Mesenchymal stem cell (in vitro differentiated cells and primary cell): ENCODE results near the gene NTNG2.

Experiments used
- DNase-seq: peaks from one replicate; pipeline ENCODE4 v3.0.0-alpha.2; 2013
- H2AFZ ChIP-seq: one replicate; pipeline ENCODE4 v1.6.1; 2013; ENCODE audit warnings: low read depth, mild to moderate bottlenecking, control low read depth, inconsistent platforms, low read length, moderate library complexity
- H2AK5ac ChIP-seq: 2 replicates; pipeline ENCODE4 v1.6.1; 2013; ENCODE audit warnings: low read length, moderate library complexity, mild to moderate bottlenecking, inconsistent platforms; ENCODE audit not compliant: severe bottlenecking
- H2BK120ac ChIP-seq: one replicate; pipeline ENCODE4 v1.6.1; 2013; ENCODE audit warnings: low read depth, mild to moderate bottlenecking, inconsistent platforms, low read length, moderate library complexity
- H2BK12ac ChIP-seq, 2 experiments: one replicate each; pipeline ENCODE4 v1.6.1; 2013; ENCODE audit warnings: inconsistent platforms in 2 of 2, low read length in 2 of 2, mild to moderate bottlenecking in 2 of 2, moderate library complexity in 2 of 2, control low read depth in 1 of 2
- H2BK15ac ChIP-seq: one replicate; pipeline ENCODE4 v1.6.1; 2013; ENCODE audit warnings: mild to moderate bottlenecking, low read depth, inconsistent platforms; ENCODE audit not compliant: poor library complexity, severe bottlenecking
- H2BK5ac ChIP-seq: 2 replicates; pipeline ENCODE4 v1.6.1; 2013; ENCODE audit warnings: low read depth, mild to moderate bottlenecking, low read length, control low read depth, inconsistent platforms; ENCODE audit not compliant: poor library complexity, severe bottlenecking
- H3K14ac ChIP-seq, 2 experiments: one replicate each; pipeline ENCODE4 v1.6.1; 2013; ENCODE audit warnings: inconsistent platforms in 2 of 2, low read length in 2 of 2, control low read depth in 1 of 2, mild to moderate bottlenecking in 1 of 2, moderate library complexity in 1 of 2
- H3K18ac ChIP-seq, 2 experiments: one replicate each; pipeline ENCODE4 v1.6.1; 2013; ENCODE audit warnings: inconsistent platforms in 2 of 2, low read length in 2 of 2, control low read depth in 1 of 2, low read depth in 1 of 2, mild to moderate bottlenecking in 1 of 2
- H3K23ac ChIP-seq, 2 experiments: one replicate each; pipeline ENCODE4 v1.6.1; 2013; ENCODE audit warnings: inconsistent platforms in 2 of 2, low read length in 2 of 2, mild to moderate bottlenecking in 2 of 2, moderate library complexity in 2 of 2, control low read depth in 1 of 2
- H3K27ac ChIP-seq: 2 replicates; pipeline ENCODE4 v1.5.1; 2013; ENCODE audit warnings: mild to moderate bottlenecking, moderate library complexity, low read length, control low read depth, inconsistent platforms; ENCODE audit not compliant: poor library complexity, severe bottlenecking
- H3K27me3 ChIP-seq, 2 experiments: 2 replicates each; pipeline versions ENCODE4 v1.6.1 to v1.7.0; 2013; ENCODE audit warnings: low read length in 2 of 2, mild to moderate bottlenecking in 2 of 2, moderate library complexity in 2 of 2, control low read depth in 1 of 2, inconsistent platforms in 1 of 2; ENCODE audit not compliant: control insufficient read depth in 1 of 2, insufficient read depth in 1 of 2
- H3K36me3 ChIP-seq, 2 experiments: 2 replicates each; pipeline versions ENCODE4 v1.6.1 to v1.7.0; 2013; ENCODE audit warnings: low read length in 2 of 2, control low read depth in 1 of 2, inconsistent platforms in 1 of 2, low read depth in 1 of 2, mild to moderate bottlenecking in 1 of 2; ENCODE audit not compliant: insufficient read depth in 2 of 2, control insufficient read depth in 1 of 2
- H3K4ac ChIP-seq, 2 experiments: one replicate each; pipeline ENCODE4 v1.6.1; 2013; ENCODE audit warnings: inconsistent platforms in 2 of 2, low read length in 2 of 2, mild to moderate bottlenecking in 2 of 2, moderate library complexity in 2 of 2, control low read depth in 1 of 2, low read depth in 1 of 2
- H3K4me1 ChIP-seq: 2 replicates; pipeline ENCODE4 v1.6.1; 2013; ENCODE audit warnings: low read depth, low read length, control low read depth; ENCODE audit not compliant: control insufficient read depth, insufficient read depth
- H3K4me2 ChIP-seq: 2 replicates; pipeline ENCODE4 v1.6.1; 2013; ENCODE audit warnings: low read length, mild to moderate bottlenecking, inconsistent platforms; ENCODE audit not compliant: poor library complexity, severe bottlenecking
- H3K4me3 ChIP-seq, 2 experiments: 2 replicates each; pipeline versions ENCODE4 v1.5.1 to v1.7.0; 2013; ENCODE audit warnings: low read length in 2 of 2, mild to moderate bottlenecking in 2 of 2, control low read depth in 1 of 2, low read depth in 1 of 2; ENCODE audit not compliant: insufficient read depth in 1 of 2
- H3K79me1 ChIP-seq: replicated peaks from 2 replicates; pipeline ENCODE4 v1.6.1; 2013; ENCODE audit warnings: mild to moderate bottlenecking, control low read depth, low read length, inconsistent platforms; ENCODE audit not compliant: poor library complexity, severe bottlenecking
- H3K9ac ChIP-seq: 2 replicates; pipeline ENCODE4 v1.7.0; 2013; ENCODE audit warnings: mild to moderate bottlenecking, low read length, moderate library complexity
- H3K9me3 ChIP-seq: 2 replicates; pipeline ENCODE4 v1.7.0; 2013; ENCODE audit warnings: mild to moderate bottlenecking, low read length; ENCODE audit not compliant: control insufficient read depth
- H4K8ac ChIP-seq: one replicate; pipeline ENCODE4 v1.6.1; 2013; ENCODE audit warnings: inconsistent platforms, mild to moderate bottlenecking, low read length, moderate library complexity
- H4K91ac ChIP-seq: one replicate; pipeline ENCODE4 v1.6.1; 2013; ENCODE audit warnings: mild to moderate bottlenecking, low read length, inconsistent platforms
- WGBS: methylation state at CpG from one replicate; pipeline ENCODE4 v1.1.7; 2013; ENCODE audit warnings: mixed read lengths; 5-methylcytosine and 5-hydroxymethylcytosine counted together

Gene NTNG2

GRCh38 chr9:132240841-132241482 lies 79.1 kb downstream of the NTNG2 start:
- Histone ChIP-seq H3K14ac (peak overlapping the region in 1 of 2 experiments; percentile 26), H2BK15ac (peak overlapping the region; percentile 17), H2BK5ac (no peak overlapping the region), H2BK12ac (no peak overlapping the region), H3K9ac (no peak overlapping the region), H3K79me1 (no peaks in the 10 kb centered on the region), H3K18ac (peak overlapping the region in 1 of 2 experiments; percentile 71), H3K36me3 (no peaks in the 10 kb centered on the region), H3K4me3 (peak overlapping the region; percentile 59 to 65), H2AK5ac (no peak overlapping the region), H2AFZ (peak overlapping the region; percentile 94), H2BK120ac (no peak overlapping the region), H3K27me3 (peaks cover 34 to 89% of the 10 kb centered on the region in 2 experiments), H3K9me3 (no peaks in the 10 kb centered on the region), H3K27ac (no peak overlapping the region), H4K8ac (peak overlapping the region; percentile 67), H3K23ac (no peak overlapping the region), H3K4ac (no peak overlapping the region), H3K4me1 (peaks cover 50% of the 10 kb centered on the region), H4K91ac (peak overlapping the region; percentile 83), H3K4me2 (peak overlapping the region; percentile 95)
- 7% methylated on average over 60 of the region's 63 CpGs for WGBS
- peak; percentile 94 for DNase-seq

DNA sequence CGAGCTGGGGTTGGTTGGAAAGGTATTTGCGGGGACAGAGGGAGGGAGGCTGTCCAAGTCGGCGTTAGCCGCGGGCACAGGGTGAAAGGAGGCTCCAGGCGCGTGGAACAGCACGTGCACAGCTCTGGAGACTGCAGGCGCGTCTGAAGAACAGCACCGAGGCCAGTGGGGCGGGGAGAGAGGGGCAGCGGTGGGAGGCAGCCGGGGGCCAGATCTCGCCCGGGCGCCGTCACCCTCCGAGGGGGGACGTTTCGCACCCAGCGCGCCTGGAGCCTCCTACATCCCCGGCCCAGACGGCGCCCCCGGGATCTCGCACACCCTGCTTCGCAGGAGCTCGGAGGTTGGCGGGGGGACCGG lies 79.6 kb downstream of the NTNG2 start:
- Histone ChIP-seq H2AFZ (peak overlapping the region; percentile 94), H3K4ac (peak overlapping the region in 1 of 2 experiments; percentile 64), H3K4me3 (peak overlapping the region; percentile 59 to 65), H3K79me1 (no peaks in the 10 kb centered on the region), H3K4me1 (peaks cover 51% of the 10 kb centered on the region), H2BK15ac (no peak overlapping the region), H3K18ac (peak overlapping the region; percentile 29 to 71), H3K9ac (no peak overlapping the region), H3K4me2 (peak overlapping the region; percentile 95), H3K27me3 (peaks cover 34 to 89% of the 10 kb centered on the region in 2 experiments), H2BK12ac (no peak overlapping the region), H2AK5ac (no peak overlapping the region), H2BK5ac (no peak overlapping the region), H3K9me3 (no peaks in the 10 kb centered on the region), H2BK120ac (no peak overlapping the region), H3K36me3 (no peaks in the 10 kb centered on the region), H4K8ac (peak overlapping the region; percentile 61), H4K91ac (no peak overlapping the region), H3K14ac (peak overlapping the region in 1 of 2 experiments; percentile 53), H3K23ac (peak overlapping the region in 1 of 2 experiments; percentile 46), H3K27ac (no peak overlapping the region)
- no peak for DNase-seq
- WGBS, result 2% methylated on average over 21 of the region's 33 CpGs

DNA sequence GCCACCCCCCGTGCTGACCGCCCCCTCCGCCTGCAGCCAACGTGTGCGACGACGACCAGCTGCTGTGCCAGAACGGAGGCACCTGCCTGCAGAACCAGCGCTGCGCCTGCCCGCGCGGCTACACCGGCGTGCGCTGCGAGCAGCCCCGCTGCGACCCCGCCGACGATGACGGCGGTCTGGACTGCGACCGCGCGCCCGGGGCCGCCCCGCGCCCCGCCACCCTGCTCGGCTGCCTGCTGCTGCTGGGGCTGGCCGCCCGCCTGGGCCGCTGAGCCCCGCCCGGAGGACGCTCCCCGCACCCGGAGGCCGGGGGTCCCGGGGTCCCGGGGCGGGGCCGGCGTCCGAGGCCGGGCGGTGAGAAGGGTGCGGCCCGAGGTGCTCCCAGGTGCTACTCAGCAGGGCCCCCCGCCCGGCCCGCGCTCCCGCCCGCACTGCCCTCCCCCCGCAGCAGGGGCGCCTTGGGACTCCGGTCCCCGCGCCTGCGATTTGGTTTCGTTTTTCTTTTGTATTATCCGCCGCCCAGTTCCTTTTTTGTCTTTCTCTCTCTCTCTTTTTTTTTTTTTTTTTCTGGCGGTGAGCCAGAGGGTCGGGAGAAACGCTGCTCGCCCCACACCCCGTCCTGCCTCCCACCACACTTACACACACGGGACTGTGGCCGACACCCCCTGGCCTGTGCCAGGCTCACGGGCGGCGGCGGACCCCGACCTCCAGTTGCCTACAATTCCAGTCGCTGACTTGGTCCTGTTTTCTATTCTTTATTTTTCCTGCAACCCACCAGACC lies 80.2 kb downstream of the NTNG2 start:
- H2AFZ ChIP-seq, result peak overlapping the region; percentile 94
- peak overlapping the region in 1 of 2 experiments; percentile 19 for H3K14ac ChIP-seq
- peaks cover 29 to 88% of the 10 kb centered on the region in 2 experiments for H3K27me3 ChIP-seq
- no peaks in the 10 kb centered on the region for H3K9me3 ChIP-seq
- H3K18ac ChIP-seq, result peak overlapping the region; percentile 29 to 67
- no peak overlapping the region for H2AK5ac ChIP-seq
- peak overlapping the region in 1 of 2 experiments; percentile 94 for H3K23ac ChIP-seq
- WGBS, result 1% methylated on average over 57 of the region's 81 CpGs
- H3K9ac ChIP-seq, result peak overlapping the region; percentile 38
- no peak overlapping the region for H2BK120ac ChIP-seq
- no peaks in the 10 kb centered on the region for H3K79me1 ChIP-seq
- H2BK15ac ChIP-seq, result peak overlapping the region; percentile 12
- H4K8ac ChIP-seq, result peak overlapping the region; percentile 42
- H3K4me1 ChIP-seq, result peaks cover 53% of the 10 kb centered on the region
- no peak overlapping the region for H2BK5ac ChIP-seq
- H3K4me2 ChIP-seq, result peak overlapping the region; percentile 95
- H3K4me3 ChIP-seq, result peak overlapping the region; percentile 59 to 73
- no peak overlapping the region for H4K91ac ChIP-seq
- H2BK12ac ChIP-seq, result no peak overlapping the region
- H3K27ac ChIP-seq, result no peak overlapping the region
- peak; percentile 60 for DNase-seq
- peak overlapping the region in 1 of 2 experiments; percentile 64 for H3K4ac ChIP-seq
- H3K36me3 ChIP-seq, result no peaks in the 10 kb centered on the region

- Histone ChIP-seq H3K4me2 (peak overlapping the region; percentile 95), H3K27me3 (peaks cover 28 to 82% of the 10 kb centered on the region in 2 experiments), H2AK5ac (no peak overlapping the region), H3K4me3 (peak overlapping the region; percentile 59 to 73), H2AFZ (peak overlapping the region; percentile 21), H3K9me3 (no peaks in the 10 kb centered on the region), H3K27ac (no peak overlapping the region), H4K8ac (peak overlapping the region; percentile 42), H4K91ac (no peak overlapping the region), H2BK120ac (no peak overlapping the region), H2BK5ac (no peak overlapping the region), H3K4ac (no peak overlapping the region), H3K9ac (peak overlapping the region; percentile 38), H2BK15ac (no peak overlapping the region), H3K4me1 (peaks cover 53% of the 10 kb centered on the region), H3K18ac (peak overlapping the region in 1 of 2 experiments; percentile 49), H3K36me3 (no peaks in the 10 kb centered on the region), H3K14ac (no peak overlapping the region), H3K79me1 (no peaks in the 10 kb centered on the region), H2BK12ac (no peak overlapping the region), H3K23ac (no peak overlapping the region)
- WGBS, result 9% methylated on average over 18 of the region's 18 CpGs
- peak; percentile 22 for DNase-seq
These were observed 80.8 kb downstream of the NTNG2 start for GRCh38 chr9:132242621-132243155.
